GM12878 (cell line): Measurements from ENCODE around the gene DGKA. TPM values are rescaled to one million over a fixed set of nuclear protein-coding genes. Genes with fewer than 3 reads are reported as not detected.

Experiments
- ATAC-seq: fragments of 200-7000 bp; cut with Tn5 transposase; 3 replicates; pipeline ENCODE4 v1.9.1; 2020; ENCODE audit warnings: mild to moderate bottlenecking, moderate library complexity
- BruUV-seq: library from RNA; stranded (reverse); fragments of 400-500 nt; replicated peaks from 2 replicates; lab custom pipeline; 2021; lab: Mats Ljungman, UMichigan
- CTCF ChIA-PET: fragments of 300-600 bp; sonication (Branson Sonifier 250); formaldehyde crosslinking; extraction: SDS; loops from one replicate; lab custom pipeline; 2021; ENCODE audit warnings: inconsistent platforms; lab: Yijun Ruan, JAX
- POLR2A ChIA-PET: fragments of 350-600 bp; formaldehyde crosslinking; extraction: SDS; loops from one replicate; lab custom pipeline; 2021; ENCODE audit warnings: inconsistent platforms; lab: Charles Lee
- RAD21 ChIA-PET: fragments of 300-600 bp; sonication (Branson Sonifier 250); formaldehyde crosslinking; loops from one replicate; lab custom pipeline; 2023; ENCODE audit warnings: antibody characterized with exemption; ENCODE audit not compliant: unreplicated experiment; lab: Charles Lee
- SMC1A ChIA-PET: fragments of 300-600 bp; sonication (Branson Sonifier 250); formaldehyde crosslinking; loops from one replicate; lab custom pipeline; 2023; ENCODE audit not compliant: unreplicated experiment, uncharacterized antibody; lab: Charles Lee
- DNase-seq: peaks from one replicate; pipeline ENCODE4 v3.0.0-alpha.2; 2011; ENCODE audit warnings: low read depth, low spot score
- FAIRE-seq: peaks from 3 replicates; lab custom pipeline; 2011; peaks lifted over from hg19 to GRCh38; lab: Jason Lieb, UNC
- H2AFZ ChIP-seq: 2 replicates; pipeline ENCODE4 v1.6.0; 2011; ENCODE audit warnings: low read depth, low read length, control low read depth; ENCODE audit not compliant: control insufficient read depth
- H3K27ac ChIP-seq: 2 replicates; pipeline ENCODE4 v1.5.1; 2011; ENCODE audit warnings: control low read depth; ENCODE audit not compliant: control insufficient read depth, insufficient read depth
- H3K27me3 ChIP-seq, 2 experiments: replicated peaks in 1 of 2; 2 replicates each; pipeline versions ENCODE4 v1.6.0 to v1.6.1; 2011; ENCODE audit warnings: low read length in 1 of 2; ENCODE audit not compliant: control insufficient read depth in 2 of 2, insufficient read depth in 2 of 2
- H3K36me3 ChIP-seq, 2 experiments: 2 replicates each; pipeline ENCODE4 v1.5.1; 2011; ENCODE audit warnings: low read length in 1 of 2; ENCODE audit not compliant: control insufficient read depth in 2 of 2, insufficient read depth in 2 of 2
- H3K4me1 ChIP-seq: 2 replicates; pipeline ENCODE4 v1.6.1; 2011; ENCODE audit warnings: mild to moderate bottlenecking, low read length, moderate library complexity, mixed read lengths; ENCODE audit not compliant: control insufficient read depth, insufficient read depth
- H3K4me2 ChIP-seq: 2 replicates; pipeline ENCODE4 v1.6.0; 2011; ENCODE audit warnings: control low read depth; ENCODE audit not compliant: control insufficient read depth, insufficient read depth
- H3K4me3 ChIP-seq: fragments of 200-600 bp; sonication (generic); 2 replicates; pipeline ENCODE4 v1.5.1; 2016
- H3K79me2 ChIP-seq: 2 replicates; pipeline ENCODE4 v1.6.0; 2011; ENCODE audit warnings: low read length; ENCODE audit not compliant: control insufficient read depth, insufficient read depth
- H3K9ac ChIP-seq: 2 replicates; pipeline ENCODE4 v1.8.0; 2011; ENCODE audit warnings: low read length, control low read depth, mixed read lengths; ENCODE audit not compliant: control insufficient read depth, insufficient read depth
- H3K9me3 ChIP-seq: replicated peaks from 3 replicates; pipeline ENCODE4 v1.5.1; 2011; ENCODE audit warnings: mild to moderate bottlenecking, low read length; ENCODE audit not compliant: control insufficient read depth, insufficient read depth
- H4K20me1 ChIP-seq: 2 replicates; pipeline ENCODE4 v1.6.0; 2011; ENCODE audit not compliant: control insufficient read depth, insufficient read depth
- MEF2A ChIP-seq: IDR thresholded peaks from 2 replicates; pipeline ENCODE4 v1.6.1; 2011; ENCODE audit warnings: low read depth, mild to moderate bottlenecking, low read length, moderate library complexity; ENCODE audit not compliant: insufficient read depth
- YBX1 ChIP-seq: fragments of 450-650 bp; IDR thresholded peaks from 2 replicates; pipeline ENCODE4 v1.6.1; 2016; ENCODE audit warnings: antibody characterized with exemption
- WGBS: methylation state at CpG from one replicate; pipeline ENCODE4 v1.1.6; 2016; ENCODE audit warnings: low lambda C conversion rate; ENCODE audit not compliant: insufficient replicate concordance, insufficient coverage; ENCODE audit errors: missing lambda C conversion rate; 5-methylcytosine and 5-hydroxymethylcytosine counted together
- in situ Hi-C: fragments of 300-500 bp; cut with MboI; formaldehyde crosslinking; loops from 9 replicates; pipeline ENCODE4 v1.14.3; 2018; ENCODE audit warnings: mixed read lengths
- intact Hi-C: fragments of 100-400 bp; cut with micrococcal nuclease; formaldehyde crosslinking; loops from one replicate; pipeline ENCODE4 v1.14.2; 2022; ENCODE audit not compliant: unreplicated experiment
- polyA plus RNA-seq, 11 experiments: library from polyadenylated mRNA; depleted of rRNA in 4 of 11; unstranded in 6 of 11; stranded (reverse) in 5 of 11; fragments of >200 nt; fragmentation: Nextera tagmentation in 4 of 11; fragmentation: Illumina TruSeq in 1 of 11; extraction: Ambion mirVana in 4 of 11; extraction: Trizol in 1 of 11; gene quantifications; 1 replicate in 1 of 11; 2 replicates in 10 of 11; pipeline versions ENCODE4 v1.2.1 to v1.2.3, GENCODE V29; 2011 to 2016; ENCODE audit warnings: inconsistent platforms in 2 of 11, missing spikeins in 2 of 11, low read depth in 1 of 11
- total RNA-seq, 4 experiments: library from RNA; depleted of rRNA in 3 of 4; stranded (reverse); fragments of >200 nt in 3 of 4; fragmentation: Illumina TruSeq in 1 of 4; extraction: Trizol in 1 of 4; gene quantifications; 2 replicates each; pipeline versions ENCODE4 v1.2.1 to v1.2.3, GENCODE V29; 2013 to 2021
- TF ChIP-seq, protein P1 (sequence below): fragments of 450-650 bp; IDR thresholded peaks from 2 replicates; pipeline ENCODE4 v1.6.1; 2017; ENCODE audit warnings: antibody characterized with exemption, mild to moderate bottlenecking, moderate library complexity
- TF ChIP-seq, protein P2 (sequence below): IDR thresholded peaks from 2 replicates; pipeline ENCODE4 v1.6.1; 2012; ENCODE audit warnings: improper control_type of control experiment, low read depth, low read length; ENCODE audit not compliant: insufficient replicate concordance

DGKA gene
- total and polyA plus RNA-seq, 10 of the 15 experiments (the other 5 are each of a cell fraction or from before 2014, with no cell fraction given), result 14.0 to 65.5 (median 37.1) TPM

GRCh38 chr12:55935738-55936151 is 4.8 kb downstream of the DGKA start:
- SMC1A ChIA-PET, result interaction anchor here (1.6 to 2.1 kb wide), 2 partner anchors 9 to 11 kb away, joined by 5 to 7 read pairs; no protein-coding TSS in a partner anchor
- TF ChIP-seq, protein P1, sequence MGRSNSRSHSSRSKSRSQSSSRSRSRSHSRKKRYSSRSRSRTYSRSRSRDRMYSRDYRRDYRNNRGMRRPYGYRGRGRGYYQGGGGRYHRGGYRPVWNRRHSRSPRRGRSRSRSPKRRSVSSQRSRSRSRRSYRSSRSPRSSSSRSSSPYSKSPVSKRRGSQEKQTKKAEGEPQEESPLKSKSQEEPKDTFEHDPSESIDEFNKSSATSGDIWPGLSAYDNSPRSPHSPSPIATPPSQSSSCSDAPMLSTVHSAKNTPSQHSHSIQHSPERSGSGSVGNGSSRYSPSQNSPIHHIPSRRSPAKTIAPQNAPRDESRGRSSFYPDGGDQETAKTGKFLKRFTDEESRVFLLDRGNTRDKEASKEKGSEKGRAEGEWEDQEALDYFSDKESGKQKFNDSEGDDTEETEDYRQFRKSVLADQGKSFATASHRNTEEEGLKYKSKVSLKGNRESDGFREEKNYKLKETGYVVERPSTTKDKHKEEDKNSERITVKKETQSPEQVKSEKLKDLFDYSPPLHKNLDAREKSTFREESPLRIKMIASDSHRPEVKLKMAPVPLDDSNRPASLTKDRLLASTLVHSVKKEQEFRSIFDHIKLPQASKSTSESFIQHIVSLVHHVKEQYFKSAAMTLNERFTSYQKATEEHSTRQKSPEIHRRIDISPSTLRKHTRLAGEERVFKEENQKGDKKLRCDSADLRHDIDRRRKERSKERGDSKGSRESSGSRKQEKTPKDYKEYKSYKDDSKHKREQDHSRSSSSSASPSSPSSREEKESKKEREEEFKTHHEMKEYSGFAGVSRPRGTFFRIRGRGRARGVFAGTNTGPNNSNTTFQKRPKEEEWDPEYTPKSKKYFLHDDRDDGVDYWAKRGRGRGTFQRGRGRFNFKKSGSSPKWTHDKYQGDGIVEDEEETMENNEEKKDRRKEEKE, result no peak
- TF ChIP-seq MEF2A (no peak), YBX1 (no peak)
- TF ChIP-seq, protein P2, sequence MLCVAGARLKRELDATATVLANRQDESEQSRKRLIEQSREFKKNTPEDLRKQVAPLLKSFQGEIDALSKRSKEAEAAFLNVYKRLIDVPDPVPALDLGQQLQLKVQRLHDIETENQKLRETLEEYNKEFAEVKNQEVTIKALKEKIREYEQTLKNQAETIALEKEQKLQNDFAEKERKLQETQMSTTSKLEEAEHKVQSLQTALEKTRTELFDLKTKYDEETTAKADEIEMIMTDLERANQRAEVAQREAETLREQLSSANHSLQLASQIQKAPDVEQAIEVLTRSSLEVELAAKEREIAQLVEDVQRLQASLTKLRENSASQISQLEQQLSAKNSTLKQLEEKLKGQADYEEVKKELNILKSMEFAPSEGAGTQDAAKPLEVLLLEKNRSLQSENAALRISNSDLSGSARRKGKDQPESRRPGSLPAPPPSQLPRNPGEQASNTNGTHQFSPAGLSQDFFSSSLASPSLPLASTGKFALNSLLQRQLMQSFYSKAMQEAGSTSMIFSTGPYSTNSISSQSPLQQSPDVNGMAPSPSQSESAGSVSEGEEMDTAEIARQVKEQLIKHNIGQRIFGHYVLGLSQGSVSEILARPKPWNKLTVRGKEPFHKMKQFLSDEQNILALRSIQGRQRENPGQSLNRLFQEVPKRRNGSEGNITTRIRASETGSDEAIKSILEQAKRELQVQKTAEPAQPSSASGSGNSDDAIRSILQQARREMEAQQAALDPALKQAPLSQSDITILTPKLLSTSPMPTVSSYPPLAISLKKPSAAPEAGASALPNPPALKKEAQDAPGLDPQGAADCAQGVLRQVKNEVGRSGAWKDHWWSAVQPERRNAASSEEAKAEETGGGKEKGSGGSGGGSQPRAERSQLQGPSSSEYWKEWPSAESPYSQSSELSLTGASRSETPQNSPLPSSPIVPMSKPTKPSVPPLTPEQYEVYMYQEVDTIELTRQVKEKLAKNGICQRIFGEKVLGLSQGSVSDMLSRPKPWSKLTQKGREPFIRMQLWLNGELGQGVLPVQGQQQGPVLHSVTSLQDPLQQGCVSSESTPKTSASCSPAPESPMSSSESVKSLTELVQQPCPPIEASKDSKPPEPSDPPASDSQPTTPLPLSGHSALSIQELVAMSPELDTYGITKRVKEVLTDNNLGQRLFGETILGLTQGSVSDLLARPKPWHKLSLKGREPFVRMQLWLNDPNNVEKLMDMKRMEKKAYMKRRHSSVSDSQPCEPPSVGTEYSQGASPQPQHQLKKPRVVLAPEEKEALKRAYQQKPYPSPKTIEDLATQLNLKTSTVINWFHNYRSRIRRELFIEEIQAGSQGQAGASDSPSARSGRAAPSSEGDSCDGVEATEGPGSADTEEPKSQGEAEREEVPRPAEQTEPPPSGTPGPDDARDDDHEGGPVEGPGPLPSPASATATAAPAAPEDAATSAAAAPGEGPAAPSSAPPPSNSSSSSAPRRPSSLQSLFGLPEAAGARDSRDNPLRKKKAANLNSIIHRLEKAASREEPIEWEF, result no peak
- POLR2A ChIA-PET, result interaction anchor here (1.0 kb wide), 1 partner anchor 109 kb away, joined by 10 read pairs; no protein-coding TSS in a partner anchor
- Histone ChIP-seq H3K4me2 (no peak overlapping the region), H3K9ac (no peak overlapping the region), H3K36me3 (peaks cover 0 to 28% of the 10 kb centered on the region in 2 experiments; a peak in 3 of 4 replicates), H3K27me3 (no peaks in the 10 kb centered on the region), H3K4me1 (peaks cover 15% of the 10 kb centered on the region), H3K27ac (no peak overlapping the region), H3K79me2 (peaks cover 18% of the 10 kb centered on the region), H4K20me1 (no peaks in the 10 kb centered on the region), H2AFZ (no peak overlapping the region), H3K9me3 (no peaks in the 10 kb centered on the region), H3K4me3 (no peak overlapping the region)
- no peak for DNase-seq
- WGBS, result 98% methylated on average over 23 of the region's 26 CpGs
- no peak for ATAC-seq
- RAD21 ChIA-PET, result no interaction called here
- in situ Hi-C loops, result no loop called here
- FAIRE-seq, result no peak
- intact Hi-C loops, result no loop called here
- BruUV-seq, result no TSS peak
- CTCF ChIA-PET, result interaction anchor here (1.0 to 6.1 kb wide), 5 partner anchors 9 to 197 kb away, joined by 3 to 57 read pairs (median 4); partner anchors contain the start of gene PYM1
